ENCODE data around the gene SYT3.
"Not testable (repeated sequence)": the region's sequence is repeated elsewhere in the genome, so short reads cannot be mapped to it uniquely, and the experiment has no call there.

The SYT3 gene

GRCh38 chr19:50602935-50603334 is 36.7 kb downstream of the SYT3 start:
- DNase-seq (ENCODE audit: low spot score), result no peak

GRCh38 chr19:50602496-50602895 is 37.2 kb downstream of the SYT3 start:
- no peak for DNase-seq (ENCODE audit: low spot score)

GRCh38 chr19:50602089-50602422 is 37.6 kb downstream of the SYT3 start:
- DNase-seq (ENCODE audit: low spot score), result no peak

GRCh38 chr19:50601407-50602088 is 38.1 kb downstream of the SYT3 start:
- no peak for DNase-seq (ENCODE audit: low spot score)

DNA sequence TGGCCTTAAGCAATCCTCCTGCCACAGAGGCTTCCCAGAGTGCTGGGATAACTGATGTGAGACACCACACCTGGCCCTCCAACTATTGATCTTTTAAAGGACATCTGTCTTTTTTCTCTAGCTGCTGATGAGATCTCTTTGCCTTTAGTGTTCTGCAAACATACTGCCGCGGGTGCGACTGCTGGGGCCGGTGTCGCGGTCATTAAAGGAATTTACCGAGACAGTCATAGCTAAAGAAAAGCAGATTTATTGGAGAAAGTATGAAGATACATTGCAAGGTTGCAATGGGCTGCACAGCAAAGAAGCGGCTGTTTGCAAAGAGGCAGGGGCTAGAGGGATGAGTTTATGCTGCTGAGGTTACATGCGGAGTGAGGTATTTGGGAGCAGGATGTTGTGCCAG is 40.3 kb downstream of the SYT3 start:
- DNase-seq (ENCODE audit: low spot score), result no peak

GRCh38 chr19:50590191-50590590 is 49.5 kb downstream of the SYT3 start:
- no peak for DNase-seq (ENCODE audit: low spot score)

DNA sequence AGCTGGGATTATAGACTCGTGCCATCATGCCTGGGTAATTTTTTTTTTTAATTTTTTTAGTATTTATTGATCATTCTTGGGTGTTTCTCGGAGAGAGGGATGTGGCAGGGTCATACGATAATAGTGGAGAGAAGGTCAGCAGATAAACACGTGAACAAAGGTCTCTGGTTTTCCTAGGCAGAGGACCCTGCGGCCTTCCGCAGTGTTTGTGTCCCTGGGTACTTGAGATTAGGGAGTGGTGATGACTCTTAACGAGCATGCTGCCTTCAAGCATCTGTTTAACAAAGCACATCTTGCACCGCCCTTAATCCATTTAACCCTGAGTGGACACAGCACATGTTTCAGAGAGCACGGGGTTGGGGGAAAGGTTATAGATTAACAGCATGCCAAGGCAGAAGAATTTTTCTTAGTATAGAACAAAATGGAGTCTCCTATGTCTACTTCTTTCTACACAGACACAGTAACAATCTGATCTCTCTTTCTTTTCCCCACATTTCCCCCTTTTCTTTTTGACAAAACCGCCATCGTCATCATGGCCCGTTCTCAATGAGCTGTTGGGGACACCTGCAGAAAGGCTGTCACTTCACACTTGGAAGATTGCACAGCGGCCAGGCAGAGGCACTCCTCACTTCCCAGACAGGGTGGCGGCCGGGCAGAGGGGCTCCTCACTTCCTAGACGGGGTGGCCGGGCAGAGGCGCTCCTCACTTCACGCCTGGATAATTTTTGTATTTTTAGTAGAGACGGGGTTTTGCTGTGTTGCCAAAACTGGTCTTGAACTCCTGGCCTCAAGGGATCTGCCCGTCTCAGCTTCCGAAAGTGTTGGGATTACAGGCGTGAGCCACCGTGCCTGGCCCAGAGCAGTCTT is 57.7 kb downstream of the SYT3 start:
- DNase-seq (ENCODE audit: low spot score), result not testable (repeated sequence)

DNA sequence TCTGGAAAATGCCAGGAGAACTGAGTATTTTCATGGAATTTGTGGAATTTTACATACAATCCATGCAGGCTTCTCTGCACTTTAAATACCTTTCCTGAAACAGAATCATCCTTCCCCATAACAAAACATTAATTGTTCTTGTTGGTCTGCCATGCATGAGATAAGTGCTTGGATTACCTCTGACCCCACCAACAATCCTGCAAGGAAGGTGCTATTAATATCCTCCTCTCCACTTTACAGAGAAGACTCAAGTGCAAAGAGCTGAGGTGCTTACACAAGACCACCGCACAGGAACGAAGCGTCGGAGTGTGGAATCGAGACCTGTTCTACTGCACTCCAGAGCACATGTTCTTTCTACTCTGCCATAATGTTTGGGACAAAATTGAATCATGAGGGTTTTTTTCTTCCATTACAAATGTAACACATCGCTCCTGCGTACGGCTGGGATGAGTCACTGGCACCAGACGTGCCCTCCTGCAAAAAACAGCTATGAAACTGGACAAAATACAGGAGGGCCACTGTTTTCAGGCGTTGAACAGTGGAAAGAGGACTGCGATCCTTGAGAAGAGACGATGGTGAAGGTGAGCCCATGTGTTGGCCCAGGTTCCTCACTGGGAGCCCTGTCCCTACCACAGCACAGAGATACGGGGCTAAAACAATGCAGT is 58.6 kb downstream of the SYT3 start:
- peak; percentile 94 for DNase-seq (ENCODE audit: low spot score)

- no peak for DNase-seq (ENCODE audit: low spot score)
Measured at GRCh38 chr19:50580240-50580639, 59.4 kb downstream of the SYT3 start.

GRCh38 chr19:50576769-50577168 is 62.9 kb downstream of the SYT3 start:
- not testable (repeated sequence) for DNase-seq (ENCODE audit: low spot score)

- no peak for DNase-seq (ENCODE audit: low spot score)
Measured at GRCh38 chr19:50573741-50574461, 65.8 kb downstream of the SYT3 start.
